Activated naive CD8-positive, alpha-beta T cell treated with anti-CD3 and anti-CD28 coated beads, Interleukin-2, amount 50 U/mL, for 16 hours (primary cell): Measurements from ENCODE around the gene PSORS1C2.
"Not testable (repeated sequence)": the region's sequence is repeated elsewhere in the genome, so short reads cannot be mapped to it uniquely, and the experiment has no call there.

Experiments
- DNase-seq: peaks from one replicate; pipeline ENCODE4 v3.0.0-alpha.2; 2020; ENCODE audit warnings: low read depth, low spot score

PSORS1C2 gene

DNA sequence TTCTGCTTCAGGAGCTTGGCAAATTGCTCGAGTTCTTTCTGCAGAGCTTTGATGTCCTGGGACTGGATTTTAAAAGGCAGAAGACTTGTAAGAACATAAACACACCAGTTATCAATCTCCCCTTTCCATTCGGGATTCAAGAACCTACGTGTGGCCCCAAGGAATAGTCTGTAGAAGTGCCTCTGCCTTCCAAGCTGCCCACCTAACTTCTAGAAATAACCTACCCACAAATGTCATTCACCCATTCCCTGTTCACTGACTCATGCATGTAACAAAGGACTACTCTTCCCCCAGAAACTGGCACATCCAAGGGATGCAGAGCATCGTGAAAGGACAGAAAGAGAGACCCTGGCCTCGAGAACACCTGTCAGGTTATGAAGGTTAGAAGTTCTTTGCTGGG lies 27.1 kb upstream of the PSORS1C2 start:
- no peak for DNase-seq

DNA sequence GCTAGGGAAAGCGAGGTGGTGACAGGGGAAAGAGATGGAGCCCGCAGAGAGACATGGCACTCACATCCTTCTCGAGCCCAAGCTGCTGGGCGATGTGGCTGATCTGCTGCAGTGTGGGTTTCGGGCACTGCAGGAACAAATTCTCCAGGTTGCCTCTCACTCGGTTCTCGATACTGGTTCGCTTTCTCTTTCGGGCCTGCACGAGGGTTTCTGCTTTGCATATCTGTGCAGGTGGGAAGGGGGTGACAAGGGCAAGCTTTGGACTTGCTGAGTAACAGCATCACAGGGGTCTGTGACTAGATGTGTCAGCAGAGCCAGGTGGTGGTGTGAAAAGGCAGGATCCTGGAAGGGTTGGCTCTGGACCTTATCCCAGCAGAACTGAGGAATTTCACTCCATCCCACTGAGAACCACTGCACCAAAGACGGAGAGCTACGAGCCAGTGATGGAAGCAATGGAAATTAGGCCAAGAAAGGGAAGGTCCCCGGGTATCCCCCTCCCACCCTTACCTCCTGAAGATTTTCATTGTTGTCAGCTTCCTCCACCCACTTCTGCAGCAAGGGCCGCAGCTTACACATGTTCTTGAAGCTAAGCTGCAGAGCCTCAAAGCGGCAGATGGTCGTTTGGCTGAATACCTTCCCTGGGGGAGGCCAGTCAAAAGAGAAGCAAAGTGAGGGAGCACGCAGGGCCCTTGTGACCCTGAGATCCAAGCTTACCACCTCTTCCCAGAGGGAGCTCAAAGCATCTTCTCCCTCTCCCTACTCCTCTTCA lies 26.4 kb upstream of the PSORS1C2 start:
- DNase-seq, result not testable (repeated sequence)

DNA sequence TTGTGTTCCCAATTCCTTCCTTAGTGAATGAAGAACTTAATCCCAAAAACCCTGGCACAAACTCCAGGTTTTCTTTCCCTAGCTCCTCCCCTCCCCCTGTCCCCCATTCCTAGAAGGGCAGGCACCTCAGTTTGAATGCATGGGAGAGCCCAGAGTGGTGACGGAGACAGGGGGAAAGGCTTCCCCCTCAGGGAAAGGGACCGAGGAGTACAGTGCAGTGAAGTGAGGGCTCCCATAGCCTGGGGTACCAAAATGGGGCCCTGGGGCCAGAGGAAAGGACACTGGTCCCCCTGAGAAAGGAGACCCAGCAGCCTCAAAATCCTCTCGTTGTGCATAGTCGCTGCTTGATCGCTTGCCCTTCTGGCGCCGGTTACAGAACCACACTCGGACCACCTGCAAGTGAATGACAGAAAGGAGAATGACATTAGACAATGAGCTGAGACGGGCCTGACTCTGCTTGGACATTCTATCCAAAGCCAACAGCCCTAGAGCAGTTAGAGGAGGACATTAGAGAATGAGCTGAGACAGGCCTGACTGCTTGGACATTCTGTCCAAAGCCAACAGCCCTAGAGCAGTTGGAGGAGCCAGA lies 25.7 kb upstream of the PSORS1C2 start:
- not testable (repeated sequence) for DNase-seq

DNA sequence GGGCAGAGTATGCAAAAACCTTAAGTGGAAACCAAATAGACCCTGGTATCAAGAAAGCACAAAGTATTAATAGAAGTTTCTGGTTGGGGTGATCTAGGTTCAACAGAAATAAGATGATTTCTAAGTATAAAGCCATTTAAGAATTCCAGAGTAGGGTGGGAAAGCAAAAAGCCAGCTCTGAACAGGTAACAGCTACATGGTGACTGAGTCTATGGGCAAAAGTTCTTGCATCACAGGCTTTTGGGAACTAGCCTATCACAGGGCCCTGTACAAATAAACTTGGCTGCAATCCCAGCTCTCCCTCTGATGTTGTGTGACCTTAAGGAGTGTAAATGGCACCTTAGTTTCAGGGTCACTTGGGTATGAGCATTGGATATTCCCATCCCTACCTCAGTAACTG lies 25.1 kb upstream of the PSORS1C2 start:
- DNase-seq, result no peak

DNA sequence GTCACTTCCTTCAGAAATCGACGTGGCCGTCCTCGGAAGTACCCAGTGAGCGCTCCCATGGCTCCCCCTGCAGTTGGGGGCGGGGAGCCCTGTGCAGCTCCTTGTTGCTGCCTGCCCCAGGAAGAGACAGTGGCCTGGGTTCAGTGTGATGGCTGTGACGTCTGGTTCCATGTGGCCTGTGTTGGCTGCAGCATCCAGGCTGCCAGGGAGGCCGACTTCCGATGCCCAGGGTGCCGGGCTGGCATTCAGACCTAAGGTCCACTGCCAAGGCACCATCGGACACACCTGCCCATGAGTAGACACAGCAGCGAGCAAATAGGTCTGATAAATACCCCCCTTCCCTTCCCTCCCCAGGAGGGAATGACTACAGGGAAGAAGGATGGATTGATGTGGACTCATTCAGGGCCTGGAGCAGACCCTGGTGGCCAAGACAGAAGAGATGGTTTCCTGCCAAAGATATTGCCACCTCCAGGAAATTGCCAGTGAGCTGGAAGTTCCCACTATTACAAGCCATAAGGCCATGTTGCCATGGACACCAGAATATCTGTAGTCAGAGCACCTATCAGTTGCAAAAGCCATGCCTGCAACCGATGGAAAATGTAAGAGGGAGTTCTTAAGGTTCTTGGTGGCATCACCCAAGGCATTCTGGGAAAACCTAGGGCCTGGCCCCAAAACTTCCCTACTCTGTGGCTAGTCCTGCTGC lies 23.7 kb upstream of the PSORS1C2 start:
- DNase-seq, result no peak

DNA sequence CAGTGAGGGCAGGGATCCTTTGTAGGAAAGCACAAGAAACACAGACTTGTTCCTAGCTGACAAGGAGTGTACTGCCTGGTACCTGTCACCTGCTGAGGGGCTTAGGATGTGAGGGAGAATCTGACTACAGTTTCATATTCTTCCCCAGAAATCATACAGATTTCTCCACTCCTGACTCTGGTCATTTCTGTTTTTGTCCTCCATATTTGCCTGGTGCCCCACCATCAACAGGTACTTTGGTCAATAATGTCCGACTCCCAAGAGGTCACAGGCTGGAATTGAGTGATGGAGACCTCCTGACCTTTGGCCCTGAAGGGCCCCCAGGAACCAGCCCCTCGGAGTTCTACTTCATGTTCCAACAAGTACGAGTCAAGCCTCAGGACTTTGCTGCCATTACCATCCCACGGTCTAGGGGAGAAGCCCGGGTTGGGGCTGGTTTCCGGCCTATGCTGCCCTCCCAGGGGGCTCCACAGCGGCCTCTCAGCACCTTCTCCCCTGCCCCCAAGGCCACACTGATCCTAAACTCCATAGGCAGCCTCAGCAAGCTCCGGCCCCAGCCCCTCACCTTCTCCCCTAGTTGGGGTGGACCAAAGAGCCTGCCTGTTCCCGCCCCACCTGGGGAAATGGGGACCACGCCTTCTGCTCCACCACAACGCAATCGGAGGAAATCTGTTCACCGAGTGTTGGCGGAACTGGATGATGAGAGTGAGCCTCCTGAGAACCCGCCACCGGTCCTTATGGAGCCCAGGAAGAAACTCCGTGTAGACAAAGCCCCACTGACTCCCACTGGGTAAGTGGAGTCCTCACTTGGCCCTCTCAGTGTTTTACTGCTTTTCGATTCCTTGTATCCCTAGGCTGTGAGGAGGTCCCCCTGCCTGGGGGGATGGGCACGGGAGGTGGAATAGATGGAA lies 22.6 kb upstream of the PSORS1C2 start:
- DNase-seq, result no peak

DNA sequence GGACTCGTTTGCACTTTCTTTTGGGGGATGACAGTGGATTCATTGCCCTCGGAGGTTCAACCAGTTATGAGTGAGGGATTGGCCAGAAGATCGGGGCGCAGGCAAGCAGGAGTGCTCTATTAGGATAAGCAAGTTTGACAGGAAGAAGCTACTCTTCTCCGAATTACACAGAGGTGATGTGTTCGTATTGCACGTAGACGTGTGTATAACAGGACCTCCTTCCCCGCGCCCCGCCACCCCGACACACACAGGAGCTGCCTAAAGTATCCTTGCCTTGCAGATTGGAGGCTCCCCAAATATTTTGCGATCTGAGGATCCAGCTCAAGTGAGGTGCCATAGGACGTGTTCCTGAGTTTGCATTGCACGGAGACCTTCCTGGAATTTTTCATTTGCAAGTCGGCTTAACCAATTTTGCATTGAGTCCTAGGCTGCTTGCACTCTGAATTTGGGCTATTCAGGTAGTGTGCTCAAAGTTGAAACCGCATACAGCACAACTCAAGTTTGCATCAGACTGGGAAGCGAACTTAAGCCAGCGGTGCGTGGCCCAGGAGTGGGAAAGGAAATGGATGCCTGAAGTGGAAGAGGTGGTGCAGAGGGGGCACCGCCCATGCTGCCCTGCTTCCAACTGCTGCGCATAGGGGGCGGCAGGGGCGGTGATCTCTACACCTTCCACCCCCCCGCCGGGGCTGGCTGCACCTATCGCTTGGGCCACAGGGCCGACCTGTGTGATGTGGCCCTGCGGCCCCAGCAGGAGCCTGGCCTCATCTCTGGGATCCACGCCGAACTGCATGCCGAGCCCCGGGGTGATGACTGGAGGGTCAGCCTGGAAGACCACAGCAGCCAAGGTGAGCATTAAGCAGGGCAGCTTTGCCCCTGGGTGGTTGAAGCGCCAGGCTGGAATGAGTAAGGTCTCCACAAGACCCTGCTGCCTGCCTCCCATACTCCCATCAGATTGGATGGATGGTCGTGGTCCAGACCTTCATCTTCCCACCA lies 20.3 kb upstream of the PSORS1C2 start:
- DNase-seq, result no peak

DNA sequence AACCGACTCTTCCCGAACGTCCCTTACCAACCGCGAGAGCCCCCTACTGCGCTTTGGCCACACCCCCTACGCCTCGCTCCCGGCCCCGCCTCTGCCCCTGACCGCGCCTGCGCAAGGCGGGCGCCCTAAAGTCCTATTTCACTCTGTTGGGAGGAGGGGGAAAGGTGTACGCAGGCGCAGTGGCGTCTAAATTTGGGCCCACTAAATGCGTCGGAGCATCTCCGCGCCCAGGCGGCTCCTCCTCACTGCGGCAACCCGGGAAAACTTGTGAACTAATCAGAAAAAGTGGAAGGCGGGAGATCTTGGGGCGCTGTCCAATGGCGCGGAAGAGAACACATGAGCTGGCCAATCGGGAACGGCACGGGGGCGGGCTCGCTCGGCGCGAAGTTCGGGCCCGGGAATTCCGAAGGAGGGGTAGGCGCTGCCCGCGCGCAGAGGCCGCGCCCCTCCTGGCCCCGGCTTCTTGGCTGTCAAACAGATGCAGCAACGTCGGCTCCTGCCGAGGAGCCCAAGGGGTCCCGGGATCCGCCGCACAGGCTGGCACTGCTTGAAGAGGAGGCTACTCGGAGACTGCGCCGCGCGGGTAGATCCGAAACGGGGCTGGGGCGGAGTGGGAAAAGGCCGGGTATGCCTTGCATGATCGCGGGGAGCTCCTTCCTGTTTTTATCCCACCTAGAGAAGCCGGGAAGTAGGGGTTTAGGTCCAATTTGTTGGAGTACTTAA lies 19.4 kb upstream of the PSORS1C2 start, which contains the start of gene TCF19:
TSS of gene TCF19 (plus strand) at position 450 of the 723 bp plus-strand sequence. CDS start 881 bp downstream, outside the sequence.
- peak; percentile 97 for DNase-seq

DNA sequence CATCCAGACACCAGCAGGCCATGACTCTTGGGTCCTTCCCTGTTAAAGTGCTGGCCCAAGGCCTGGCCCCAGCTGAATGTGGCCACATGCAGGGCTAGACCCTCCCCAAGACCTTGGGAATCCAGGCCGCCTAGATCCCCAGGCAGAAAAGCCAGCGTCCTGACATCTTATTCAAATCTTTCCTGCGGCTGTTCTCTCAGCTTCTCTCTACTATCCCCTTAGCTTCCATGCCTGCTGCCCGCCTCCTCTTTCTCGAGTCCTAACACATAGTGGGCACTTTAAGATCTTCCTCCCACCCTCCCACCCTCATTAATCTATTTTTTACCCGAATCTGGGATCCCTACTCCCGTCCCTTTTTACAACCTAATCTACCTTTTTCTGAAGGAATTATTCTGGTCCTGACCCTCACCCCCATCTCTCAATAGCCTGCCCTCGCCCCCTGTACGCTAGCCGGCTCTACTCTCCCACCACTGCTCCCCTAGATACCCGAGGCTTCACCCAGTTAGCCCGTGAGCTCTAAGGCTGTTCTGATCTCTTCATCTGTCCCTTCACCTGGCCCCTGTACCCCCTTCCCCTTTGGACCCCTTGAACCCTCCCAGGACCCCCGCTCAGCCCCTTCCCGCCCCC lies 18.8 kb upstream of the PSORS1C2 start, which contains the start of gene CCHCR1:
TSS of gene CCHCR1 (minus strand) at position 290 of the 627 bp plus-strand sequence. CDS start at position 88, 202 bp downstream.
- DNase-seq, result no peak

DNA sequence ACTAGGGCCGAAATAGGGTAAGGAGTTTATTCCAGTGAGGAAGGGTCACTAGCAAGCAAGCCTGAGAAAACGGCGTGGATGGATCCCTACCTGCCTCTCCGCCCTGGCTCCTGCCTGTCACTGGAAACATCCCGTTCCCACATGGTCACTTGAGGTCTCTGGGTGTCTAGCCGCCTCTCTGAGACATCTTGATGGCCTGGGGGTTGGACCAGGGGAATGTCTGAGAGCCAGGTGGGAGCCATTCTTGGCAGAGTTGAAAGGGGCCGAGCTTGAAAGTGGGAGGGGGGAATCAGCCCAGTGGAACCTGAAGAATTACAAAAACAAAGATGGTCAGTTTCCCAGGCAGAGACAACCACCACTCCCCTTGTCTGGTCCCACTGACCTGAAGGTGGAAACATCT lies 17.8 kb upstream of the PSORS1C2 start:
- no peak for DNase-seq

DNA sequence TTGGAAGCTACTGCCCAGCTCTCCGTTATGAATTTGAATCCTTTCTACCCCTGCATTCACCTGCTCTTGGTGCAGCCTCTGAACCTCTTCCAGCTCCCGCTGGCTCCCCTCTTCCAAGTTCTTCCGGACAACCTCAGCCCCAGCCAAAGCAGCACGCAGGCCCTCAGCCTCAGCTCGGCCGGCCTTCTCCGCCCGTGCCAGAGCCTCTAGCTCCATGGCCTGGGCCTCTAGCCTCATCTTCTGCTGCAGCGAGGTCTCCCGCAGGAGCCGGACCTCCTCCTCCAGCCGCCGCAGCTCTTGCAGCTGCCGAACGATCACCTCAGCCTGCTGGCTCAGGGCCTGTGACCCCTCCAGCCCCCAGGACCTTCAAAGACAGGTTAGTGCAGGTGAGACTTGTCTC lies 15.6 kb upstream of the PSORS1C2 start:
- no peak for DNase-seq

DNA sequence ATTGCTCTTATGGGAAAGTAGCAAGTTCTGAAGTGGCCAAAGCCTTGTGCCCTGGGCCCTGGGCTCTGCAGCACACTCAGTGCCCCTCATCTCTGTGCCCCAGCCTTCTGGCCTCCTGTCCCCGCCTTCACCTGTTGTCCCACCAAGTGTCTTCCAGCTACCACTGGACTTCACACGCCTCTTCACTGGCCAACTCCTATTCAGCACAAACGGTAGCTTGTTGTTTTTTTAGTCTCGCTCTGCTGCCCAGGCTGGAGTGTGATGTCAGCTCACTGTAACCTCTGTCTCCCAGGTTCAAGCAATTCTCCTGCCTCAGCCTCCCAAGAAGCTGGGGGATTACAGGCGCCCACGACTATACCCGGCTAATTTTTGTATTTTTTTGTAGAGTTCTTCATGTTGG lies 13.9 kb upstream of the PSORS1C2 start:
- no peak for DNase-seq

DNA sequence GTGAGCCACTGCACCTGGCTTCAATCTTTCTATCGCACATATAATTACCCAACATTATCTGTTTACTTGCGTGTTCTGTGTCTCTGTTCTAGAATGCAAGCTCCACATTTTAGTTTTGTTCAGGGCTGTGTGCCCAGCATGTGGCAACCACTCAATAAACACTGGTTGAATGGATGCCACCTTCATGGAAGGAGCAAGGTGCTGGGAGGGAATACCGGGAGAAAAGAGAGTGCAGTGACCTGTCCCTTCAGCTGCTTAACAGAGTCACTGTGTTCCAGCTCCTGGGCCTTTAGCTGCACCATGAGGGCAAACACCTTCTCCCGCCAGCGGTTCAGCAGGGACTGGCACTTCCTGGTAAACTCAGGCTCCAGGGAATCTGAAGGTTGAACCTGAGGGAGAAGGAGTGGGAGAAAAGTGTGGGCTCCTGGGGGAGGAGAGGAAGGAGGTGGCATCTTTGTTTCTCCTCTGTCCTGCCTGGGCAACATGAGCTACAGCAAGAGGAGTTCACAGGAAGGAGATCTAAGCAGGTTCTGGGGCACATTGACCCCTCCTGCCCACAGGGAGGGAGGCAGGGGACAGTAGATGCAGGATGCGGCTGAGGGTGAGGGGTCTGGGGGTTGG lies 11.1 kb upstream of the PSORS1C2 start:
- no peak for DNase-seq

DNA sequence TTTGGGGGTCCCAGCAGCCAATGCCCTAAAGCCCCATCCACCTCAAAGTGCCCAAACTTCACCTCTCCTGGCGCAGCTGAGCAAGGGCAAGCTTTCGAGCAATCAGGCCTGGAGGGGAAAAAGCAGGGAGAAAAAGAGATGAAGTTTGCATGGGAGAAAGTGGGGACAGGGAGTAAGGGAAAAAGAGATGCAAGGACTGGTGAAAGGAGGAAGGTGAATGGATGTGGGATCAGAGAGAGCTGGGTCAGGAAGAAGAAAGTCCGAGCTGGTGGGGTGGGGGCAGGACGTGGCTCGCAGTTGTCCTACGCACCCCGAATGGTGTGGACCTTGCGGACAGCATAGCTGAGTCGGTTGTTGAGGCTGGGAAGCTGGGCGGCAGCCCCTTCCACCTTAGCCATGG lies 6.5 kb upstream of the PSORS1C2 start:
- DNase-seq, result no peak

DNA sequence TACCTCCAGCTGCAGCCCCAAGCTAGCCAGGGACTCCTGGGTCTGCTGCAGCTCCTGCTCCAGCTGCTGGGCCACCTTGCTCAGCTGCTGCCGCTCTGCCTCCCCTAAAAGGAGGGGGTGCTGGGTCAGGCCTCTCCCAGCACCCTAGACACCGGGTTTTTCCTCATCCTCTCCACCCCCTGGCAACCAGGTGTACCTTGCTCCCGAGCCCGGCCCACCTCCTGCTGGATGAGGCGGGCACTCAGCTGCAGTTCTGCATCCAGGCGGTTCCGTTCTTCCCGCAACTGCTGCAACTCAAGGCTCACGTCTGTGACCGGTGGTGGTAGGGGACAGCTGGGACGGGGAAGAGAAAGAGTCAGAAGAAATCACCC lies 6.1 kb upstream of the PSORS1C2 start:
- no peak for DNase-seq

DNA sequence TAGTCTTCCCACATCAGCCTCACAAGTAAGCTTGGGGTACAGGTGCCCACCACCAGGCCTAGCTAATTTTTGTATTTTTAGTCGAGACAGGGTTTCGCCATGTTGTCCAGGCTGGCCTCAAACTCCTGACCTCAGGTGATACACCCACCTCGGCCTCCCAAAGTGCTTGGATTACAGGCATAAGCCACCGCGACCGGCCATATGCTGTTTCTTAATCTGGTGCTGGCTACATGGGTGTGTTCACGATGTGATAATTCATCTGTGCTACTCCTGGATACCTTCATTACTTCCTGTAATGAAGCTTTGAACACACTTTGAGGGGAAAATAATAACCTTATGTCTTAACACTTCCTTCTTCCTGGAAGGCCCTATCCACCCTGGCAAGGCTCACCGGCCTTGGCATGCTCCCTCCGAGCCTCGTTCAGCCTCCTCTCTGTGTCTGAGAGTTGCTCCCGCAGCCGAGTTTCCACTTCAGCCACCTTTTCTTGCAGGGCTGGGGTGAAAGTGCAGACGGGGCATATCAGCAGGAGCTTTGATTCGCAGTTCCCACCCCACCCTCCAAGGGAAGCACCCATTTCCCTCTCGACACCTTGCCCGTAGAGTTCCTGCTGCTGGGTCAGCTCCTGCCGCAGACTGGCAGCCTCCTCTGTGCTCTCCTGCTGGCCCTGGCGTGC lies 5.6 kb upstream of the PSORS1C2 start:
- DNase-seq, result no peak

DNA sequence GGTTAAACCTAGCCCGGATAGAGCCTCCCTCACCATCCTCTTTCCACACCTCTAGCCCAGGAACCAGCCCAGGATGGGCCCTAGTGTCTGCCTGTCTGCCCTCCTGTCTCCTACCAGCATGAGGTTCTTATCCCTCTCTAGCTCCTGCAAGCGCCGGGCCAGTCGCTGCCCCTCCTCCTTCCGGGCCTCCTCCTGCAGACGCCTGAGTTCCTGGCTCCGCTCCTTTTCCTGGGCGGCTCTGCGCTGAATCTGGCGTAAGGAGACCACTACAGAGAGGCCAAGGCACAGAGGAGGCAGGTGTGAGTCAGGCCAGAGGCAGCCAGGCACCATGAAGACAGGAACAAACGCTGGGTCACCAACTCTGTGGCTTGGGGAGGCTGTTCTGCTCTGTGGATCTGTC lies 4.3 kb upstream of the PSORS1C2 start:
- no peak for DNase-seq

DNA sequence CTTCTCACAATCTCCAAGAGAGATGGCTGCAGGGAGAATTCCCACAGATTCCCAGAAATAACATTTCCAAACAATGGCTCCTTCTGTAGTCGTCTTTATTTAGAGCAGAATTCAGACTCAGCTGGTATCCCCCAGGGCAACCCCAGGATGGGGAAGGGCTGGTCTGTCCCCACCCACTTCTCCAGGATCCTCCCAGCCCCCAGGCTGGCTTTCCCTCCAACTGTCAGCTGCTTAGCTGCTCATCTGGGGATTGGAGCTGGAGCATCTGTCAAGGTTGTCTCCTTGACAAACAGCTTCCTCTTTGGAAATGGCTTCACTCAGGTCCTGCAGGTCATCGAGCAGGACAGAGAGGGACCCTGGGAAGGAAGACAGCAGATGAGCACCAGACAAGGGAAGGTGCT lies 3.5 kb upstream of the PSORS1C2 start:
- no peak for DNase-seq
